T-helper 22 cell (primary cell): ENCODE data around the gene CHN2.
"Not testable (repeated sequence)": the region's sequence is repeated elsewhere in the genome, so short reads cannot be mapped to it uniquely, and the experiment has no call there.

Source experiments
- DNase-seq: peaks from one replicate; pipeline ENCODE4 v3.0.0-alpha.2; 2020; ENCODE audit warnings: low read depth

CHN2 gene

GRCh38 chr7:29256693-29257002 is 62.1 kb downstream of the CHN2 start:
- no peak for DNase-seq

- DNase-seq = no peak
Observed at GRCh38 chr7:29258951-29259350, 64.4 kb downstream of the CHN2 start.

- no peak for DNase-seq
Observed at GRCh38 chr7:29262191-29262917, 67.8 kb downstream of the CHN2 start.

- not testable (repeated sequence) for DNase-seq
Observed at GRCh38 chr7:29263601-29264207, 69.1 kb downstream of the CHN2 start.

- no peak for DNase-seq
Observed at GRCh38 chr7:29265208-29265923, 70.8 kb downstream of the CHN2 start.

- no peak for DNase-seq
Observed at GRCh38 chr7:29269935-29270334, 75.4 kb downstream of the CHN2 start.

- DNase-seq = no peak
Observed at GRCh38 chr7:29270594-29271318, 76.2 kb downstream of the CHN2 start.

GRCh38 chr7:29271319-29271658 is 76.7 kb downstream of the CHN2 start:
- no peak for DNase-seq

- DNase-seq = no peak
Observed at GRCh38 chr7:29272057-29272456, 77.5 kb downstream of the CHN2 start.

- no peak for DNase-seq
Observed at GRCh38 chr7:29274146-29275017, 79.8 kb downstream of the CHN2 start.

GRCh38 chr7:29275018-29275318 is 80.4 kb downstream of the CHN2 start:
- no peak for DNase-seq

GRCh38 chr7:29275493-29275892 is 80.9 kb downstream of the CHN2 start:
- no peak for DNase-seq

- no peak for DNase-seq
Observed at GRCh38 chr7:29276199-29276598, 81.6 kb downstream of the CHN2 start.

GRCh38 chr7:29276806-29277205 is 82.2 kb downstream of the CHN2 start:
- no peak for DNase-seq

GRCh38 chr7:29277436-29278215 is 83.1 kb downstream of the CHN2 start:
- no peak for DNase-seq

- no peak for DNase-seq
Observed at GRCh38 chr7:29278337-29279069, 83.9 kb downstream of the CHN2 start.

GRCh38 chr7:29281782-29282541 is 87.4 kb downstream of the CHN2 start:
- DNase-seq = no peak

- no peak for DNase-seq
Observed at GRCh38 chr7:29282819-29283414, 88.3 kb downstream of the CHN2 start.

GRCh38 chr7:29284696-29285443 is 90.3 kb downstream of the CHN2 start:
- no peak for DNase-seq
